Astrocyte (in vitro differentiated cells and primary cell): ENCODE measurements around the gene MAP1LC3B. TPM values are rescaled to one million over a fixed set of nuclear protein-coding genes. Genes with fewer than 3 reads are reported as not detected.
A peak's percentile ranks its signal among the peaks of the same experiment; 100 is the strongest.
"Not testable (repeated sequence)": the region's sequence is repeated elsewhere in the genome, so short reads cannot be mapped to it uniquely, and the experiment has no call there.

ENCODE experiments used
- DNase-seq: peaks from one replicate; pipeline ENCODE4 v3.0.0-alpha.2; 2010; ENCODE audit warnings: low read depth
- FAIRE-seq: peaks from 2 replicates; lab custom pipeline; 2011; peaks lifted over from hg19 to GRCh38; lab: Jason Lieb, UNC
- H2AFZ ChIP-seq: 2 replicates; pipeline ENCODE4 v1.6.0; 2012; ENCODE audit warnings: low read depth, low read length, inconsistent platforms
- H3K27ac ChIP-seq: 2 replicates; pipeline ENCODE4 v1.5.1; 2011; ENCODE audit warnings: low read depth, low read length, inconsistent platforms
- H3K27me3 ChIP-seq: 2 replicates; pipeline ENCODE4 v1.6.0; 2011; ENCODE audit warnings: low read length, inconsistent platforms; ENCODE audit not compliant: insufficient read depth
- H3K36me3 ChIP-seq: 2 replicates; pipeline ENCODE4 v1.5.1; 2011; ENCODE audit warnings: low read length, inconsistent platforms; ENCODE audit not compliant: insufficient read depth
- H3K4me1 ChIP-seq: 2 replicates; pipeline ENCODE4 v1.5.1; 2011; ENCODE audit warnings: low read length, inconsistent platforms; ENCODE audit not compliant: insufficient read depth
- H3K4me2 ChIP-seq: 2 replicates; pipeline ENCODE4 v1.6.0; 2012; ENCODE audit warnings: low read length, inconsistent platforms
- H3K4me3 ChIP-seq: 2 replicates; pipeline ENCODE4 v1.5.1; 2011; ENCODE audit warnings: low read depth, mild to moderate bottlenecking, low read length, inconsistent platforms; ENCODE audit not compliant: insufficient read depth
- H3K79me2 ChIP-seq: 2 replicates; pipeline ENCODE4 v1.6.0; 2012; ENCODE audit warnings: mild to moderate bottlenecking, low read length, inconsistent platforms; ENCODE audit not compliant: insufficient read depth
- H3K9ac ChIP-seq: 2 replicates; pipeline ENCODE4 v1.6.0; 2012; ENCODE audit warnings: mild to moderate bottlenecking, low read length, inconsistent platforms
- H3K9me3 ChIP-seq: 2 replicates; pipeline ENCODE4 v1.5.1; 2012; ENCODE audit warnings: low read depth, mild to moderate bottlenecking, low read length, inconsistent platforms; ENCODE audit not compliant: insufficient read depth
- H4K20me1 ChIP-seq: 2 replicates; pipeline ENCODE4 v1.6.0; 2012; ENCODE audit warnings: low read length, inconsistent platforms; ENCODE audit not compliant: insufficient read depth
- H3K27ac Mint-ChIP-seq: one replicate; pipeline ENCODE4 v1.8.0; 2021; ENCODE audit warnings: mild to moderate bottlenecking, mixed read lengths; ENCODE audit not compliant: unreplicated experiment
- H3K27me3 Mint-ChIP-seq: one replicate; pipeline ENCODE4 v1.8.0; 2021; ENCODE audit warnings: low read depth, mixed read lengths; ENCODE audit not compliant: unreplicated experiment
- H3K36me3 Mint-ChIP-seq: one replicate; pipeline ENCODE4 v1.8.0; 2021; ENCODE audit warnings: low read depth, mixed read lengths; ENCODE audit not compliant: unreplicated experiment
- H3K4me1 Mint-ChIP-seq: one replicate; pipeline ENCODE4 v1.8.0; 2021; ENCODE audit warnings: low read depth, mixed read lengths; ENCODE audit not compliant: unreplicated experiment
- H3K4me3 Mint-ChIP-seq: one replicate; pipeline ENCODE4 v1.8.0; 2021; ENCODE audit warnings: mild to moderate bottlenecking, moderate library complexity, mixed read lengths; ENCODE audit not compliant: unreplicated experiment
- H3K9me3 Mint-ChIP-seq: one replicate; pipeline ENCODE4 v1.8.0; 2021; ENCODE audit warnings: mild to moderate bottlenecking, mixed read lengths; ENCODE audit not compliant: unreplicated experiment
- EZH2 ChIP-seq: IDR thresholded peaks from 2 replicates; pipeline ENCODE4 v1.6.1; 2012; ENCODE audit warnings: mild to moderate bottlenecking, low read length, inconsistent platforms; ENCODE audit not compliant: insufficient read depth
- total RNA-seq: library from RNA; stranded (reverse); gene quantifications from 2 replicates; pipeline ENCODE4 v1.2.1, GENCODE V29; 2021
- TF ChIP-seq, protein P1 (sequence below): IDR thresholded peaks from 2 replicates; pipeline ENCODE4 v1.5.1; 2011; ENCODE audit warnings: low read depth, mild to moderate bottlenecking, inconsistent platforms, low read length, moderate library complexity; ENCODE audit not compliant: insufficient read depth

MAP1LC3B gene
- total RNA-seq, 1 donor from 2014 or later: 221 TPM

DNA sequence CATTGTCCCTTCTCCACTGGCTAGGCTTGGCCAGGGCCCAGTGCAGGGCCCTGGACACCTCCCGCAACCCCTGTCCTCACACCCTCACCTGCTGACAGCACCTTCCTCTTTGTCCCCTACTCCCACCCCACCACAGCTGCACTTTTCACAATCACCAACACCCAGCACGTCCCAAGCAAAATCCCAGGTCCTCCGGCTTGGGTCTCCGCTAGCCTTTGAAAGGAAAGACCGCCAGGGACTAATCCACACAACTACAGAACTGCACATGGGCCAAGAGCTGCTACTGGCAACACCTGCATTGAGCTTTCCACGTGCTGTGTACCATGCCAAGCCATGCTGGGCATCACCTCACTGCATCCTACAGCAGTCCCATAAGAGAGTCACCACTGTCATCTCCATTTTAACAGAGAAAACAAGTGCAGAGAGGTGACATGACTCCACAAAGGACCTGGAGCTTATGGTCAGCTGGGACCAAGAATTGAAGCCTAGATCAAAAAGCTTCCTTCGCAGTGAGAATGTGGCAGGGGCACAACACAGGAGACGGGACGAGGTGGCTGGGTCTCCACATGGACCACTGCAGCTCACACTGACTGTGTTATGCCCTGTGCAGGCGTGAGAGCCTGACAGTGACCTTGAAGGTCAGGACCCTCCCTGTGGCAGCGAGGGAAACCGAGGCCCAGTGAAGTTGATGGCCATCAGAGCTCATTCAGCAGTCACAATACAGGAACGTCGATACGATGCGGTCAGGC is 31.1 kb upstream of the MAP1LC3B start:
- H3K27ac Mint-ChIP-seq: no peak overlapping the region
- TF ChIP-seq EZH2: no peak
- TF ChIP-seq, protein P1, sequence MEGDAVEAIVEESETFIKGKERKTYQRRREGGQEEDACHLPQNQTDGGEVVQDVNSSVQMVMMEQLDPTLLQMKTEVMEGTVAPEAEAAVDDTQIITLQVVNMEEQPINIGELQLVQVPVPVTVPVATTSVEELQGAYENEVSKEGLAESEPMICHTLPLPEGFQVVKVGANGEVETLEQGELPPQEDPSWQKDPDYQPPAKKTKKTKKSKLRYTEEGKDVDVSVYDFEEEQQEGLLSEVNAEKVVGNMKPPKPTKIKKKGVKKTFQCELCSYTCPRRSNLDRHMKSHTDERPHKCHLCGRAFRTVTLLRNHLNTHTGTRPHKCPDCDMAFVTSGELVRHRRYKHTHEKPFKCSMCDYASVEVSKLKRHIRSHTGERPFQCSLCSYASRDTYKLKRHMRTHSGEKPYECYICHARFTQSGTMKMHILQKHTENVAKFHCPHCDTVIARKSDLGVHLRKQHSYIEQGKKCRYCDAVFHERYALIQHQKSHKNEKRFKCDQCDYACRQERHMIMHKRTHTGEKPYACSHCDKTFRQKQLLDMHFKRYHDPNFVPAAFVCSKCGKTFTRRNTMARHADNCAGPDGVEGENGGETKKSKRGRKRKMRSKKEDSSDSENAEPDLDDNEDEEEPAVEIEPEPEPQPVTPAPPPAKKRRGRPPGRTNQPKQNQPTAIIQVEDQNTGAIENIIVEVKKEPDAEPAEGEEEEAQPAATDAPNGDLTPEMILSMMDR: no peak
- no peak overlapping the region for H3K4me3 ChIP-seq
- peaks cover 12% of the 10 kb centered on the region for H3K36me3 ChIP-seq
- peaks cover 63% of the 10 kb centered on the region for H4K20me1 ChIP-seq
- no peaks in the 10 kb centered on the region for H3K9me3 Mint-ChIP-seq
- peaks cover 10% of the 10 kb centered on the region for H3K4me1 Mint-ChIP-seq
- H3K79me2 ChIP-seq: peaks cover 43% of the 10 kb centered on the region
- no peak overlapping the region for H3K9ac ChIP-seq
- H3K27me3 ChIP-seq: no peaks in the 10 kb centered on the region
- FAIRE-seq (no peak), DNase-seq (no peak)
- no peak overlapping the region for H2AFZ ChIP-seq
- H3K9me3 ChIP-seq: no peaks in the 10 kb centered on the region
- H3K4me2 ChIP-seq: no peak overlapping the region
- H3K4me1 ChIP-seq: no peaks in the 10 kb centered on the region
- no peak overlapping the region for H3K4me3 Mint-ChIP-seq
- peaks cover 23% of the 10 kb centered on the region for H3K36me3 Mint-ChIP-seq
- no peaks in the 10 kb centered on the region for H3K27me3 Mint-ChIP-seq
- no peak overlapping the region for H3K27ac ChIP-seq

GRCh38 chr16:87361916-87362619 is 30.1 kb upstream of the MAP1LC3B start:
- Histone ChIP-seq H3K4me3 (no peak overlapping the region), H3K79me2 (peaks cover 52% of the 10 kb centered on the region), H4K20me1 (peaks cover 63% of the 10 kb centered on the region), H3K27me3 (no peaks in the 10 kb centered on the region), H3K4me1 (no peaks in the 10 kb centered on the region), H3K27ac (peak overlapping the region; percentile 21), H3K9ac (no peak overlapping the region), H3K36me3 (peaks cover 12% of the 10 kb centered on the region), H3K4me2 (peak overlapping the region; percentile 25), H3K9me3 (no peaks in the 10 kb centered on the region), H2AFZ (no peak overlapping the region)
- Mint-ChIP-seq H3K9me3 (no peaks in the 10 kb centered on the region), H3K4me1 (peaks cover 6% of the 10 kb centered on the region), H3K36me3 (peaks cover 20% of the 10 kb centered on the region), H3K27ac (peak overlapping the region; percentile 58), H3K4me3 (no peak overlapping the region), H3K27me3 (no peaks in the 10 kb centered on the region)
- DNase-seq (no peak), FAIRE-seq (no peak)
- no peak for TF ChIP-seq EZH2
- TF ChIP-seq, protein P1: no peak

- not testable (repeated sequence) for H3K9me3 ChIP-seq, H3K27me3 ChIP-seq, H3K4me3 Mint-ChIP-seq, H3K4me1 ChIP-seq, H3K9me3 Mint-ChIP-seq, H2AFZ ChIP-seq, H3K27ac Mint-ChIP-seq, H3K27me3 Mint-ChIP-seq, DNase-seq, H3K4me2 ChIP-seq, H3K9ac ChIP-seq, H3K4me1 Mint-ChIP-seq, H3K27ac ChIP-seq, FAIRE-seq, H3K36me3 ChIP-seq, H3K4me3 ChIP-seq
- peaks cover 21% of the 10 kb centered on the region for H3K36me3 Mint-ChIP-seq
- peaks cover 72% of the 10 kb centered on the region for H4K20me1 ChIP-seq
- peaks cover 62% of the 10 kb centered on the region for H3K79me2 ChIP-seq
These were observed 29.1 kb upstream of the MAP1LC3B start for GRCh38 chr16:87362828-87363559.
